GM12878 (cell line): ENCODE results near the gene TMEM179B. TPM values are rescaled to one million over a fixed set of nuclear protein-coding genes. Genes with fewer than 3 reads are reported as not detected.

Experiments
- ATAC-seq: fragments of 200-7000 bp; cut with Tn5 transposase; 3 replicates; pipeline ENCODE4 v1.9.1; 2020; ENCODE audit warnings: mild to moderate bottlenecking, moderate library complexity
- BruUV-seq: library from RNA; stranded (reverse); fragments of 400-500 nt; replicated peaks from 2 replicates; lab custom pipeline; 2021; lab: Mats Ljungman, UMichigan
- CTCF ChIA-PET: fragments of 300-600 bp; sonication (Branson Sonifier 250); formaldehyde crosslinking; extraction: SDS; loops from one replicate; lab custom pipeline; 2021; ENCODE audit warnings: inconsistent platforms; lab: Yijun Ruan, JAX
- POLR2A ChIA-PET: fragments of 350-600 bp; formaldehyde crosslinking; extraction: SDS; loops from one replicate; lab custom pipeline; 2021; ENCODE audit warnings: inconsistent platforms; lab: Charles Lee
- RAD21 ChIA-PET: fragments of 300-600 bp; sonication (Branson Sonifier 250); formaldehyde crosslinking; loops from one replicate; lab custom pipeline; 2023; ENCODE audit warnings: antibody characterized with exemption; ENCODE audit not compliant: unreplicated experiment; lab: Charles Lee
- SMC1A ChIA-PET: fragments of 300-600 bp; sonication (Branson Sonifier 250); formaldehyde crosslinking; loops from one replicate; lab custom pipeline; 2023; ENCODE audit not compliant: unreplicated experiment, uncharacterized antibody; lab: Charles Lee
- DNase-seq: peaks from one replicate; pipeline ENCODE4 v3.0.0-alpha.2; 2011; ENCODE audit warnings: low read depth, low spot score
- FAIRE-seq: peaks from 3 replicates; lab custom pipeline; 2011; peaks lifted over from hg19 to GRCh38; lab: Jason Lieb, UNC
- H2AFZ ChIP-seq: 2 replicates; pipeline ENCODE4 v1.6.0; 2011; ENCODE audit warnings: low read depth, low read length, control low read depth; ENCODE audit not compliant: control insufficient read depth
- H3K27ac ChIP-seq: 2 replicates; pipeline ENCODE4 v1.5.1; 2011; ENCODE audit warnings: control low read depth; ENCODE audit not compliant: control insufficient read depth, insufficient read depth
- H3K27me3 ChIP-seq, 2 experiments: replicated peaks in 1 of 2; 2 replicates each; pipeline versions ENCODE4 v1.6.0 to v1.6.1; 2011; ENCODE audit warnings: low read length in 1 of 2; ENCODE audit not compliant: control insufficient read depth in 2 of 2, insufficient read depth in 2 of 2
- H3K36me3 ChIP-seq, 2 experiments: 2 replicates each; pipeline ENCODE4 v1.5.1; 2011; ENCODE audit warnings: low read length in 1 of 2; ENCODE audit not compliant: control insufficient read depth in 2 of 2, insufficient read depth in 2 of 2
- H3K4me1 ChIP-seq: 2 replicates; pipeline ENCODE4 v1.6.1; 2011; ENCODE audit warnings: mild to moderate bottlenecking, low read length, moderate library complexity, mixed read lengths; ENCODE audit not compliant: control insufficient read depth, insufficient read depth
- H3K4me2 ChIP-seq: 2 replicates; pipeline ENCODE4 v1.6.0; 2011; ENCODE audit warnings: control low read depth; ENCODE audit not compliant: control insufficient read depth, insufficient read depth
- H3K4me3 ChIP-seq: fragments of 200-600 bp; sonication (generic); 2 replicates; pipeline ENCODE4 v1.5.1; 2016
- H3K79me2 ChIP-seq: 2 replicates; pipeline ENCODE4 v1.6.0; 2011; ENCODE audit warnings: low read length; ENCODE audit not compliant: control insufficient read depth, insufficient read depth
- H3K9ac ChIP-seq: 2 replicates; pipeline ENCODE4 v1.8.0; 2011; ENCODE audit warnings: low read length, control low read depth, mixed read lengths; ENCODE audit not compliant: control insufficient read depth, insufficient read depth
- H3K9me3 ChIP-seq: replicated peaks from 3 replicates; pipeline ENCODE4 v1.5.1; 2011; ENCODE audit warnings: mild to moderate bottlenecking, low read length; ENCODE audit not compliant: control insufficient read depth, insufficient read depth
- H4K20me1 ChIP-seq: 2 replicates; pipeline ENCODE4 v1.6.0; 2011; ENCODE audit not compliant: control insufficient read depth, insufficient read depth
- CBFB ChIP-seq: IDR thresholded peaks from 2 replicates; pipeline ENCODE4 v1.6.1; 2016; ENCODE audit warnings: antibody characterized with exemption, low read depth
- CHD1 ChIP-seq: IDR thresholded peaks from 2 replicates; pipeline ENCODE4 v1.6.1; 2012; ENCODE audit warnings: low read depth, low read length, improper control_type of control experiment
- CHD2 ChIP-seq: IDR thresholded peaks from 2 replicates; pipeline ENCODE4 v1.6.1; 2011; ENCODE audit warnings: low read depth, low read length, improper control_type of control experiment, borderline replicate concordance
- CREM ChIP-seq: IDR thresholded peaks from 2 replicates; pipeline ENCODE4 v1.6.1; 2014; ENCODE audit warnings: antibody characterized with exemption, low read depth
- EGR1 ChIP-seq, 2 experiments: IDR thresholded peaks; 1 replicate in 1 of 2; 2 replicates in 1 of 2; pipeline ENCODE4 v1.6.1; 2011 to 2012; ENCODE audit warnings: low read depth in 2 of 2, low read length in 2 of 2, borderline replicate concordance in 1 of 2, mild to moderate bottlenecking in 1 of 2, moderate library complexity in 1 of 2
- HDAC2 ChIP-seq: fragments of 200-600 bp; sonication (generic); IDR thresholded peaks from 2 replicates; pipeline ENCODE4 v1.6.1; 2017
- IRF4 ChIP-seq: IDR thresholded peaks from 2 replicates; pipeline ENCODE4 v1.6.1; 2011; ENCODE audit warnings: low read depth, low read length
- SP1 ChIP-seq: IDR thresholded peaks from one replicate; pipeline ENCODE4 v1.6.1; 2011; ENCODE audit warnings: low read depth, low read length
- TCF12 ChIP-seq: IDR thresholded peaks from 2 replicates; pipeline ENCODE4 v1.6.1; 2011; ENCODE audit warnings: low read depth, mild to moderate bottlenecking, low read length
- YY1 ChIP-seq: IDR thresholded peaks from 2 replicates; pipeline ENCODE4 v1.6.1; 2011; ENCODE audit warnings: low read depth, mild to moderate bottlenecking, low read length
- WGBS: methylation state at CpG from one replicate; pipeline ENCODE4 v1.1.6; 2016; ENCODE audit warnings: low lambda C conversion rate; ENCODE audit not compliant: insufficient replicate concordance, insufficient coverage; ENCODE audit errors: missing lambda C conversion rate; 5-methylcytosine and 5-hydroxymethylcytosine counted together
- in situ Hi-C: fragments of 300-500 bp; cut with MboI; formaldehyde crosslinking; loops from 9 replicates; pipeline ENCODE4 v1.14.3; 2018; ENCODE audit warnings: mixed read lengths
- intact Hi-C: fragments of 100-400 bp; cut with micrococcal nuclease; formaldehyde crosslinking; loops from one replicate; pipeline ENCODE4 v1.14.2; 2022; ENCODE audit not compliant: unreplicated experiment
- polyA plus RNA-seq, 11 experiments: library from polyadenylated mRNA; depleted of rRNA in 4 of 11; unstranded in 6 of 11; stranded (reverse) in 5 of 11; fragments of >200 nt; fragmentation: Nextera tagmentation in 4 of 11; fragmentation: Illumina TruSeq in 1 of 11; extraction: Ambion mirVana in 4 of 11; extraction: Trizol in 1 of 11; gene quantifications; 1 replicate in 1 of 11; 2 replicates in 10 of 11; pipeline versions ENCODE4 v1.2.1 to v1.2.3, GENCODE V29; 2011 to 2016; ENCODE audit warnings: inconsistent platforms in 2 of 11, missing spikeins in 2 of 11, low read depth in 1 of 11
- total RNA-seq, 4 experiments: library from RNA; depleted of rRNA in 3 of 4; stranded (reverse); fragments of >200 nt in 3 of 4; fragmentation: Illumina TruSeq in 1 of 4; extraction: Trizol in 1 of 4; gene quantifications; 2 replicates each; pipeline versions ENCODE4 v1.2.1 to v1.2.3, GENCODE V29; 2013 to 2021
- TF ChIP-seq, protein P1 (sequence below): fragments of 150-350 bp; IDR thresholded peaks from 2 replicates; pipeline ENCODE4 v1.6.1; 2014; ENCODE audit warnings: mild to moderate bottlenecking, low read depth, low read length
- TF ChIP-seq, protein P2 (sequence below): IDR thresholded peaks from 2 replicates; pipeline ENCODE4 v1.6.1; 2011; ENCODE audit warnings: borderline replicate concordance, low read depth, mild to moderate bottlenecking, moderate library complexity, low read length; ENCODE audit not compliant: insufficient read depth, poor library complexity, severe bottlenecking
- TF ChIP-seq, protein P3 (sequence below): fragments of 450-650 bp; IDR thresholded peaks from 2 replicates; pipeline ENCODE4 v1.6.1; 2017; ENCODE audit warnings: mild to moderate bottlenecking, moderate library complexity
- TF ChIP-seq, protein P4 (sequence below): fragments of 450-650 bp; IDR thresholded peaks from 2 replicates; pipeline ENCODE4 v1.6.1; 2017; ENCODE audit warnings: low read depth, mild to moderate bottlenecking, moderate library complexity

The TMEM179B gene
- total and polyA plus RNA-seq, 10 of the 15 experiments (the other 5 are each of a cell fraction or from before 2014, with no cell fraction given) = 21.7 to 82.4 (median 42.0) TPM

DNA sequence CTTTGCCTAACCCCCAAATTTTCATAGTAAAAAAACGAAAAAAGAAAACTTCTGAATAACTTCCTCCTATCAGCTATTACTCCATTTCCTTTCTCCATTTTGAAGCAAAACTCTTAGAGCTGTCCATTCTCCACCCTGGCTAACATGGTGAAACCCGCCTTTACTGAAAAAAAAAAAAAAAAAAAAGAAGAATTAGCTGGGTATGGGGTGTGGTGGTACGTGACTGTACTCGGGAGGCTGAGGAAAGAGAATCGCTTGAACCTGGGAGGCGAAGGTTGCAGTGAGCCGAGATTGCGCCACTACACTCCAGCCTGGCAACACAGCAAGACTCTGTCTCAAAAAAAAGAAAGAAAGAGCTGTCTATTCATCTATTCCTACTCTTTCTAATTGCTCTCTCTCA lies 29.4 kb downstream of the TMEM179B start:
- Histone ChIP-seq H3K79me2 (no peaks in the 10 kb centered on the region), H3K4me3 (no peak overlapping the region), H2AFZ (no peak overlapping the region), H3K9me3 (no peaks in the 10 kb centered on the region), H3K27me3 (no peaks in the 10 kb centered on the region), H3K9ac (no peak overlapping the region), H3K27ac (no peak overlapping the region), H3K36me3 (peaks cover 0 to 2% of the 10 kb centered on the region in 2 experiments; a peak in 2 of 4 replicates), H4K20me1 (no peaks in the 10 kb centered on the region), H3K4me2 (no peak overlapping the region), H3K4me1 (no peaks in the 10 kb centered on the region)
- 91% methylated on average over 8 of the region's 8 CpGs for WGBS
- intact Hi-C loops (no loop called here), in situ Hi-C loops (no loop called here)
- no TSS peak for BruUV-seq
- TF ChIP-seq HDAC2 (no peak), EGR1 (IDR thresholded peaks at IDR 0.05; ENCODE audit: borderline replicate concordance in 1 of 2, low read depth in 2 of 2, low read length in 2 of 2) (no peak), SP1 (no peak), CHD2 (no peak), TCF12 (no peak), CREM (no peak), IRF4 (no peak), YY1 (no peak), CBFB (no peak), CHD1 (no peak)
- TF ChIP-seq, protein P1, sequence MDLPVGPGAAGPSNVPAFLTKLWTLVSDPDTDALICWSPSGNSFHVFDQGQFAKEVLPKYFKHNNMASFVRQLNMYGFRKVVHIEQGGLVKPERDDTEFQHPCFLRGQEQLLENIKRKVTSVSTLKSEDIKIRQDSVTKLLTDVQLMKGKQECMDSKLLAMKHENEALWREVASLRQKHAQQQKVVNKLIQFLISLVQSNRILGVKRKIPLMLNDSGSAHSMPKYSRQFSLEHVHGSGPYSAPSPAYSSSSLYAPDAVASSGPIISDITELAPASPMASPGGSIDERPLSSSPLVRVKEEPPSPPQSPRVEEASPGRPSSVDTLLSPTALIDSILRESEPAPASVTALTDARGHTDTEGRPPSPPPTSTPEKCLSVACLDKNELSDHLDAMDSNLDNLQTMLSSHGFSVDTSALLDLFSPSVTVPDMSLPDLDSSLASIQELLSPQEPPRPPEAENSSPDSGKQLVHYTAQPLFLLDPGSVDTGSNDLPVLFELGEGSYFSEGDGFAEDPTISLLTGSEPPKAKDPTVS = no peak
- TF ChIP-seq, protein P2, sequence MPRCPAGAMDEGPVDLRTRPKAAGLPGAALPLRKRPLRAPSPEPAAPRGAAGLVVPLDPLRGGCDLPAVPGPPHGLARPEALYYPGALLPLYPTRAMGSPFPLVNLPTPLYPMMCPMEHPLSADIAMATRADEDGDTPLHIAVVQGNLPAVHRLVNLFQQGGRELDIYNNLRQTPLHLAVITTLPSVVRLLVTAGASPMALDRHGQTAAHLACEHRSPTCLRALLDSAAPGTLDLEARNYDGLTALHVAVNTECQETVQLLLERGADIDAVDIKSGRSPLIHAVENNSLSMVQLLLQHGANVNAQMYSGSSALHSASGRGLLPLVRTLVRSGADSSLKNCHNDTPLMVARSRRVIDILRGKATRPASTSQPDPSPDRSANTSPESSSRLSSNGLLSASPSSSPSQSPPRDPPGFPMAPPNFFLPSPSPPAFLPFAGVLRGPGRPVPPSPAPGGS = no peak
- TF ChIP-seq, protein P3, sequence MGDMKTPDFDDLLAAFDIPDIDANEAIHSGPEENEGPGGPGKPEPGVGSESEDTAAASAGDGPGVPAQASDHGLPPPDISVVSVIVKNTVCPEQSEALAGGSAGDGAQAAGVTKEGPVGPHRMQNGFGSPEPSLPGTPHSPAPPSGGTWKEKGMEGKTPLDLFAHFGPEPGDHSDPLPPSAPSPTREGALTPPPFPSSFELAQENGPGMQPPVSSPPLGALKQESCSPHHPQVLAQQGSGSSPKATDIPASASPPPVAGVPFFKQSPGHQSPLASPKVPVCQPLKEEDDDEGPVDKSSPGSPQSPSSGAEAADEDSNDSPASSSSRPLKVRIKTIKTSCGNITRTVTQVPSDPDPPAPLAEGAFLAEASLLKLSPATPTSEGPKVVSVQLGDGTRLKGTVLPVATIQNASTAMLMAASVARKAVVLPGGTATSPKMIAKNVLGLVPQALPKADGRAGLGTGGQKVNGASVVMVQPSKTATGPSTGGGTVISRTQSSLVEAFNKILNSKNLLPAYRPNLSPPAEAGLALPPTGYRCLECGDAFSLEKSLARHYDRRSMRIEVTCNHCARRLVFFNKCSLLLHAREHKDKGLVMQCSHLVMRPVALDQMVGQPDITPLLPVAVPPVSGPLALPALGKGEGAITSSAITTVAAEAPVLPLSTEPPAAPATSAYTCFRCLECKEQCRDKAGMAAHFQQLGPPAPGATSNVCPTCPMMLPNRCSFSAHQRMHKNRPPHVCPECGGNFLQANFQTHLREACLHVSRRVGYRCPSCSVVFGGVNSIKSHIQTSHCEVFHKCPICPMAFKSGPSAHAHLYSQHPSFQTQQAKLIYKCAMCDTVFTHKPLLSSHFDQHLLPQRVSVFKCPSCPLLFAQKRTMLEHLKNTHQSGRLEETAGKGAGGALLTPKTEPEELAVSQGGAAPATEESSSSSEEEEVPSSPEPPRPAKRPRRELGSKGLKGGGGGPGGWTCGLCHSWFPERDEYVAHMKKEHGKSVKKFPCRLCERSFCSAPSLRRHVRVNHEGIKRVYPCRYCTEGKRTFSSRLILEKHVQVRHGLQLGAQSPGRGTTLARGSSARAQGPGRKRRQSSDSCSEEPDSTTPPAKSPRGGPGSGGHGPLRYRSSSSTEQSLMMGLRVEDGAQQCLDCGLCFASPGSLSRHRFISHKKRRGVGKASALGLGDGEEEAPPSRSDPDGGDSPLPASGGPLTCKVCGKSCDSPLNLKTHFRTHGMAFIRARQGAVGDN = no peak
- TF ChIP-seq, protein P4, sequence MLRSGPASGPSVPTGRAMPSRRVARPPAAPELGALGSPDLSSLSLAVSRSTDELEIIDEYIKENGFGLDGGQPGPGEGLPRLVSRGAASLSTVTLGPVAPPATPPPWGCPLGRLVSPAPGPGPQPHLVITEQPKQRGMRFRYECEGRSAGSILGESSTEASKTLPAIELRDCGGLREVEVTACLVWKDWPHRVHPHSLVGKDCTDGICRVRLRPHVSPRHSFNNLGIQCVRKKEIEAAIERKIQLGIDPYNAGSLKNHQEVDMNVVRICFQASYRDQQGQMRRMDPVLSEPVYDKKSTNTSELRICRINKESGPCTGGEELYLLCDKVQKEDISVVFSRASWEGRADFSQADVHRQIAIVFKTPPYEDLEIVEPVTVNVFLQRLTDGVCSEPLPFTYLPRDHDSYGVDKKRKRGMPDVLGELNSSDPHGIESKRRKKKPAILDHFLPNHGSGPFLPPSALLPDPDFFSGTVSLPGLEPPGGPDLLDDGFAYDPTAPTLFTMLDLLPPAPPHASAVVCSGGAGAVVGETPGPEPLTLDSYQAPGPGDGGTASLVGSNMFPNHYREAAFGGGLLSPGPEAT = no peak
- ChIA-PET POLR2A (interaction anchor here (0.6 to 1.7 kb wide), 9 partner anchors 9 to 1439 kb away, joined by 3 to 17 read pairs (median 3); partner anchors contain the start of genes NXF1, STX5 and ZBTB3), CTCF (interaction anchor here (0.7 to 1.8 kb wide), 5 partner anchors 11 to 59 kb away, joined by 3 to 4 read pairs (median 4); no protein-coding TSS in a partner anchor), SMC1A (interaction anchor here (0.7 to 2.2 kb wide), 9 partner anchors 10 to 86 kb away, joined by 3 to 10 read pairs (median 3); partner anchors contain the start of genes NXF1 and STX5), RAD21 (interaction anchor here (0.6 to 0.7 kb wide), 2 partner anchors 15 to 89 kb away, joined by 3 read pairs; partner anchors contain the start of gene STX5)
- FAIRE-seq (no peak), DNase-seq (no peak), ATAC-seq (no peak)
